ENCODE measurements around the gene POLD4. TPM values are rescaled to one million over a fixed set of nuclear protein-coding genes. Genes with fewer than 3 reads are reported as not detected.

Gene POLD4
- total RNA-seq, 2 experiments from 2014 or later = 52.7 to 53.7 TPM

DNA sequence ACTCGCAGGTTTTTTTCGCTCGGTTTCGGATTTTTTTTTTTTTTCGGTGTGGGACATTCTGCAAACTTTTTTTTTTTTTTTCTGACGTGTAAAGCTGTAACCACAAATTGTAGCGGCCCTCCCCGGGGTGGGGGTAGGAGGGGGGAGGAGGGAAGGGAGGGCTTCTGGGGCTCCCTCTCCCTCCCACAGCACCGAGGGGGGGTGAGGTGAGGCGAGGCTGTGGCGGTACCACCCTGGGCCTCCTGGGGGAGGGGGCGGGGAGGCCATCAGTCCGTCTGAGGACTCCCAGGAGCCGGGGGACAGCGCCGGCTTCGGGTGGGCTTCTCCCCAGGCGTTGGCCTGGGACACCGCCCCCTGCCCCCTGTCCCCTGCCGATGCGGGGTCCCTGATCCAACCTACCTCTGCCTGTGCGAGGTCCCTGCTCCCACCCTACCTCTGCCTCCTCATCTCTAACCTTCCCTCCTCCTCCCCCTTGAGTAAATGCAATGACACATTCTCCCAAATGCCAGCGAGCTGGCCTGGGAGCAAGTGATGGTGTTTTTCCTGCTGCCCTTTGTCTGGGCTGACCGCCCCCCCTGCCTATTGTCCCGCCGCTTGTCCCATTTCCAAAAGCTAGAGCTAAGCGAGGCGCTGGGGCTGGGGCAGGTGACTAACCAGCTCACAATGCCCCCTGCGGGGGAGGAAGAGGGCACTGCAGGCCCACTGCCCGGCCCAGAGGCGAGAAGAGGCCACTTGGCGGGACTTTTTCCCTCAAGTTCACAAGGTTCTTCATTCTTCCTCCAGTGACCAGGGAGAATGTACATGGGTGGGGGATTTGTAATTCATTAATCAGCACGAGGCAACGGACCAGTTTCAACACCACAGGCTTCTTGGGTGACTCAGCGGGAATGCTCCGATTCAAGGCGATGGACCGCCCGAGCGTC, 20.6 kb upstream of the POLD4 start:
- POLR2A ChIA-PET = no interaction called here
- peak; percentile 68 for DNase-seq
- H3K4me1 Mint-ChIP-seq = peaks cover 31% of the 10 kb centered on the region
- H3K4me3 Mint-ChIP-seq = peak overlapping the region; percentile 76
- peak overlapping the region; percentile 79 for H3K27ac Mint-ChIP-seq
- CTCF ChIA-PET = interaction anchor here (0.6 to 38.4 kb wide), 8 partner anchors 10 to 1735 kb away, joined by 3 to 841 read pairs (median 4); partner anchors contain the start of genes CLCF1, POLD4, PPP1CA and RAD9A
- no peaks in the 10 kb centered on the region for H3K36me3 Mint-ChIP-seq (ENCODE audit: low read depth)
- no peaks in the 10 kb centered on the region for H3K9me3 Mint-ChIP-seq
- H3K27me3 Mint-ChIP-seq = peaks cover 68% of the 10 kb centered on the region

DNA sequence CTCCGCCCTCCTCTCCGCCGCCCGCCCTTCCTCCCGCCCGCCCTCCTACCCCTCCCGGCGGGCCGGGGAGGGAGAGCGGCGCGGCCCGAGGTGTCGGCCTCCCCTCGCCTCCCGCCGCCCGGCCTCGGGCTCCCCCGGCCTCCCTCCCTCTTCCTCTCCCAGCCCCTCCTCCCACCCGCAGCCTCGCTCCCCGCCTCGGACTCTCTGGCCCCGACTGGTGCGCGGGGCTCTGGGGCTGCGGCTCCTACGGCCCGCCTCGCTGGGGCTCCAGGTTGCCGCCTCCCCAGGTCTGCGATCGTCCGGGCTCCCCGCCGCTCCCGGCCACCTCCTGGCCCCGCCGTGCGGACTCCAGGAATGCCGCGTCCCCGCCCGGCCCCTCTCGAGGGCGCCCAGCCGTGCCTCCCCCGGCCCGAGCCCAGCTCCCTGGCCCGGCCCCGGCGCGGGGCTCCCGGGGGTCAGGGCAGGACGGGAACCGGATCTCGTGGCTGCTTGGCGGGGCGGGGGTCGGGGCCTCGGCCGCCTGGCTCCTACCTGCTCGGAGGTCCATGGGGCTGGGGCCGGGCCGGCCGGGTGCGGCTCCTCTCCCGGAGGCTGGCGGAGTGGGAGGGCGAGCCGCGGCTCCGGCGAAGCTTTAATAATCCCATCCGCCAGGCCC, 19.8 kb upstream of the POLD4 start, which contains the start of gene CLCF1:
CLCF1 (minus strand) TSS at position 606 of the 655 bp plus-strand sequence; CDS start at position 547, 59 bp downstream.
- Mint-ChIP-seq H3K4me1 (peaks cover 38% of the 10 kb centered on the region), H3K27ac (peak within 1 kb of the TSS; percentile 79), H3K36me3 (ENCODE audit: low read depth) (no peaks in the 10 kb centered on the region), H3K4me3 (peak within 1 kb of the TSS; percentile 76), H3K27me3 (peaks cover 69% of the 10 kb centered on the region), H3K9me3 (no peaks in the 10 kb centered on the region)
- POLR2A ChIA-PET = no interaction called here
- CTCF ChIA-PET = interaction anchor here (0.6 to 38.4 kb wide), 8 partner anchors 10 to 1734 kb away, joined by 3 to 841 read pairs (median 4); partner anchors contain the start of genes CLCF1, POLD4, PPP1CA and RAD9A
- no peak for DNase-seq

DNA sequence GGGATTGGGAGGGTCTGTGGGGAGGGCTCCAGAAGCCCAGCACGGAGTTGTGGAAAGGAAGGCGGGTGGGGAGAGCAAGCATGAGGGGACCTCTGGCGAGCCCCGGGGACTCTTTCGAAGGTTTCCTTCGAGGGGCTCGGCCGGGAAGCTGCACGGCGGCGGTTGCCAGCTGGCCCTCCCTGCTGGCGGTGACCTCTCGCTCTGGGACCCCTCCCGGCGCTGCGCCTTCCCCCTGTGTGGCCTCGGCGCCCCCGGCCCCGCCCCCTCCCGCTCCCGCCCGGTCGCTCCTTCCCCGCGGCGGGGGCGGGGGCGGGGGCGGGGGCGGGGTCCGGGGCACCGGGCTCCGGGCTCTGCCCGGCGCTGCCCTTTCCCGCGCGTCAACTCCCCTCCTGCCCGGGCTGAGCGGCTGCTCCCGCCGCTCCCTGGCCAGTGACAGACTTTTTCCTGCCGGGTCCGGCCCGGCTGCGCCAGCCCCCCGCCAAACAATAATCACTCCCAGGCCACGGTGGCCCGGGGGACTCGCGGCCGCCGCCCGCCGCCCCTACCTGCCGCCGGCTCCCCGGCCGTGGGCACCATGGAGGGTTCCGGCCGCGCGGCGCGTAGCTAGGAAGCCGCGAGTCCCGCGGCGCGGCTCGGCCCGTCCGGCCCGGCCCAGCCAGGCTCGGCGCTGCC, 19.1 kb upstream of the POLD4 start:
- no peak overlapping the region for H3K27ac Mint-ChIP-seq
- DNase-seq = no peak
- POLR2A ChIA-PET = no interaction called here
- no peaks in the 10 kb centered on the region for H3K9me3 Mint-ChIP-seq
- no peaks in the 10 kb centered on the region for H3K36me3 Mint-ChIP-seq (ENCODE audit: low read depth)
- CTCF ChIA-PET = interaction anchor here (0.6 to 38.4 kb wide), 7 partner anchors 9 to 111 kb away, joined by 3 to 841 read pairs (median 6); partner anchors contain the start of genes CLCF1, POLD4, PPP1CA and RAD9A
- H3K4me1 Mint-ChIP-seq = peaks cover 39% of the 10 kb centered on the region
- H3K4me3 Mint-ChIP-seq = no peak overlapping the region
- H3K27me3 Mint-ChIP-seq = peaks cover 74% of the 10 kb centered on the region

DNA sequence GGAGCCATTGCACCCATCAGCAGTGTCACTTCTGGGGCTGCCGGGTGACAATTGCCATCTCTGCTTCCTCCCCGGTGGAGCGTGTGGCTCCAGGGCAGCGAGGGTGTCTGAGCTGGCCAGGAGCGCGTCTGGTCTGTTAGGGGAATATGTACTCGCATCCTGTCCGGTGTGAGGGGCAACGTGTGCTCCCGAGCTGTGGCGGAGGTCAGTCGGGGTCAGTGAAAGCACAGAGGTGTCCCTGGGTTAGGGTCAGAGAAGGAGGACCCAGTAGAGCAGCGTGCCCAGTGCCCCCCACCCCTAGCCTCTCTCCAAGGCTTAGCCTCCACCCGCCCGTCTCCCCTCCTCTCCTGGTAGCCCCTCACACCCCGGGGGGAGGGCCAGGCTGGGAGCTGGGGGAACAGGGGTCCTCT, 18.6 kb upstream of the POLD4 start:
- DNase-seq = no peak
- H3K27me3 Mint-ChIP-seq = peaks cover 70% of the 10 kb centered on the region
- no peaks in the 10 kb centered on the region for H3K9me3 Mint-ChIP-seq
- POLR2A ChIA-PET = no interaction called here
- peaks cover 39% of the 10 kb centered on the region for H3K4me1 Mint-ChIP-seq
- no peak overlapping the region for H3K27ac Mint-ChIP-seq
- CTCF ChIA-PET = interaction anchor here (1.6 to 38.4 kb wide), 4 partner anchors 8 to 110 kb away, joined by 3 to 841 read pairs (median 426); partner anchors contain the start of genes CLCF1, POLD4, PPP1CA and RAD9A
- no peaks in the 10 kb centered on the region for H3K36me3 Mint-ChIP-seq (ENCODE audit: low read depth)
- H3K4me3 Mint-ChIP-seq = peak overlapping the region; percentile 44

DNA sequence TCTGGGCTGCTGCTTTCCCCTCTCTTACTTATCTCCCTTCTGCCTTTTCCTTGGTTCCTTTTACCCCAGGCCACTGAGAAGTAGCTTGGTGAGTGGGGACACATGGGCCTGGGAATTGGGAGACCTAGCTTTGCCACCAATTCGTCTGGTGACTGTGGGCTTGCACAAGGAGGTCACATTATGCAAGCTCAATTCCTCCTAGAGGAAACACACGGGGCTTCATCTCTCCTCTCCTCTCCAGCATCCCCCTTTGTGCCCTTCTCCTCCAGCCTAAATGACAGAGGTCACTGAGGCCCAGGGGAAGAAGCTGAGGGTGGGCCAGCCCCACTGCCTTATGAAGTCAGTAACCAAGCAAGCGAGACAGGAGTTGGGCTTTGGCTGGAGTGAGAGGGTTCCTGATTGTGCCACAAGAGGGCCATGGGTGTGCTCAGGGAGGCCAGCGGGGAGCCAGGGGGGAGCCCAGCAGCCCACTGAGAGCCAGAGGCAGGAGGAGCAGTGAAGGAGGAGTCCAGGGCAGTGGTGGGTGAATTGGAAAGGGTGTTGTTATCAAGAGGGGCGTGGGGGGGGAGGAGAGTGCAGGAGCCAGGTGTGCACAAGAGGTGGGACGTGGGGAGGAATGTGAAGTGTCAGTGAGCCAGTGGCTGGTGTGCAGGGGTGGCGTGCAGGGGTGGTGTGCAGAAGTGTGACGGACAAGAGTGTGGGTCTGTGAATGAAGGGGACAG, 18.0 kb upstream of the POLD4 start:
- peak; percentile 24 for DNase-seq
- ChIA-PET POLR2A (interaction anchor here (1.0 kb wide), 1 partner anchor 25 kb away, joined by 3 read pairs; no protein-coding TSS in a partner anchor), CTCF (interaction anchor here (1.6 to 38.4 kb wide), 4 partner anchors 8 to 110 kb away, joined by 3 to 841 read pairs (median 426); partner anchors contain the start of genes CLCF1, POLD4, PPP1CA and RAD9A)
- no peak overlapping the region for H3K27ac Mint-ChIP-seq
- peaks cover 65% of the 10 kb centered on the region for H3K27me3 Mint-ChIP-seq
- H3K4me1 Mint-ChIP-seq = peaks cover 39% of the 10 kb centered on the region
- peak overlapping the region; percentile 45 for H3K4me3 Mint-ChIP-seq
- no peaks in the 10 kb centered on the region for H3K9me3 Mint-ChIP-seq
- no peaks in the 10 kb centered on the region for H3K36me3 Mint-ChIP-seq (ENCODE audit: low read depth)

DNA sequence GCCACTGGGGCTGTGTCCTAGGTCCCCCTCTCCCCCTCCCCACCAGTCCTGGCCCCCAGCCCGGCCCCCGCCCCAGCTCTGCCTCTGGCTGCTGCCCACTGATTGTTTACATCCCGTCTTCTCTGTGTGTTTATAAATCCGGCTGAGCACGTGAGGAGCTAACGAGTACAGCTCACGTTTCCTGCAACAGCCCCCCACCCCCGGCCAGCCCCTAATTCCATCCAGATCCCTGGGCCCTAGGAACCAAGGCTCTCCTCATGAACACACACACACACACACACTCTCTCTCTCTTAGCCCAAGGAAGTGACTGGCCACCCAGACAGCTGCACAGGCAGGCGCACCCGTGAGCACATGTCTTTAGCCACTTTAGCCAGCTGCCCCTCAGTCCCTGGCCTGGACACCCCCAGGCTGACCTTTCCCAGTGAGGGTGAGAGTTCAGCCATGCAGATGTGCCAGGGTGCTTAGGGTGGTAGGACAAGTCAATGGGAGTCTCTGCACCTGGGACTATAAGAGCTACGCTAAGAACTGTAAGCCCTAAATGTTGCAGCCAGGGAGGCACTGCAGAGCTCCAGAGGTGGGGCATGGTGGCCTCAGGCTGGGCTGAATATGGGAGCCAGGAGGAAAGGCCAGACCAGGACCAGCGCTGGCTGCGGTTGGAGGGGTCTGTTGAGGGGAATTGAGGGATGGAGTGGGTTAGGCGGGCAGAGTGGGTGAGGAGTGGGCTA, 17.2 kb upstream of the POLD4 start:
- Mint-ChIP-seq H3K27ac (no peak overlapping the region), H3K4me1 (peaks cover 42% of the 10 kb centered on the region), H3K36me3 (ENCODE audit: low read depth) (no peaks in the 10 kb centered on the region), H3K9me3 (no peaks in the 10 kb centered on the region), H3K4me3 (no peak overlapping the region), H3K27me3 (peaks cover 66% of the 10 kb centered on the region)
- ChIA-PET CTCF (interaction anchor here (1.6 to 38.4 kb wide), 4 partner anchors 7 to 109 kb away, joined by 3 to 841 read pairs (median 426); partner anchors contain the start of genes CLCF1, POLD4, PPP1CA and RAD9A), POLR2A (interaction anchor here (1.0 kb wide), 1 partner anchor 25 kb away, joined by 3 read pairs; no protein-coding TSS in a partner anchor)
- no peak for DNase-seq

DNA sequence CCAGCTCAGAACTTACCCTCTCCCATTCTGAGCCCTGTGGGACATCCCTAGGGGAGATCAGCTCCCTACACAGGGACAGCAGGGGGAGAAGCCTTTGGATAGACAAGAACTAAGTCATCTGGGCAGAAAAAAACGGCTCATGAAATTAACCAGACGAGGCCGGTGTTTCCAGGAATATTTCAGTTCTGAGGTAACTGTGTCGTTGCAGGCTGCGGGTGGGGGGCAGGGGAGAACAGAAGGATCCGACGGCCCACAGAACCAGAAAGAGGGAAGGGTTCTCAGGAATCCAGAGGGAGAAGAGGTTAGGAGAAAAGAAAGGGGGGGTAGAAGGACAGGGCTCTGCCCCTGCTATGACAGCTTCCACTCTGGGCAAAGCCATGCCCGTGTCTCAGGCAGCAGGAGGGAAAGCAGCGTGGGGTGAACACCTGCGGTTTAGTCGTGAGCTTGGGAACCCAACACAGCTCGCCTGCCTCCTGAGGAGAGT, 16.5 kb upstream of the POLD4 start:
- Mint-ChIP-seq H3K4me3 (no peak overlapping the region), H3K9me3 (no peaks in the 10 kb centered on the region), H3K4me1 (peaks cover 44% of the 10 kb centered on the region), H3K27ac (no peak overlapping the region), H3K27me3 (peaks cover 65% of the 10 kb centered on the region), H3K36me3 (ENCODE audit: low read depth) (no peaks in the 10 kb centered on the region)
- POLR2A ChIA-PET = no interaction called here
- CTCF ChIA-PET = interaction anchor here (1.3 to 38.4 kb wide), 4 partner anchors 6 to 52 kb away, joined by 6 to 841 read pairs (median 426); partner anchors contain the start of genes CLCF1, POLD4, PPP1CA and RAD9A
- DNase-seq = no peak

DNA sequence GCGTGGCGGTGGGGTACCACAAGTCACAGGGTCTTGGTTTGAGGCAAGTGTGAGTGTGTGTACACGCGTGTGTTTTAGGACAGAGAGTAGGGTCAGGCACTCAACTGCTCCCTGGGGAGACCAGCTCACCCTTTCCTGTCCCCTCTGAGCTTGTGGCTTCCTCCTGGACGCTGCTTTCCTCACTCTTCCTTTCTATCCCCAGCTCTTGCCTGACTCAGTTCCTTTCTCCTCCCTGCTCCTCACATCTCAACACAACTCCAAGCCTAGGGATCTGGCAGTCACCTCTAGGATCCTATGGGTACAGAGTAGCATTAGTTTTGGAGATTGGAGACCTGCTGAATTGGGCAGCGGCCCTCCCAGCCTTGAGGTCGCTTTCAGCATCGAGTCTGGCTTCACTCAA, 15.9 kb upstream of the POLD4 start:
- DNase-seq = no peak
- POLR2A ChIA-PET = no interaction called here
- H3K9me3 Mint-ChIP-seq = no peaks in the 10 kb centered on the region
- peaks cover 44% of the 10 kb centered on the region for H3K4me1 Mint-ChIP-seq
- H3K36me3 Mint-ChIP-seq (ENCODE audit: low read depth) = no peaks in the 10 kb centered on the region
- H3K27ac Mint-ChIP-seq = no peak overlapping the region
- no peak overlapping the region for H3K4me3 Mint-ChIP-seq
- peaks cover 59% of the 10 kb centered on the region for H3K27me3 Mint-ChIP-seq
- CTCF ChIA-PET = interaction anchor here (0.8 to 38.4 kb wide), 4 partner anchors 6 to 87 kb away, joined by 3 to 841 read pairs (median 424); partner anchors contain the start of genes CLCF1, POLD4, PPP1CA and RAD9A

DNA sequence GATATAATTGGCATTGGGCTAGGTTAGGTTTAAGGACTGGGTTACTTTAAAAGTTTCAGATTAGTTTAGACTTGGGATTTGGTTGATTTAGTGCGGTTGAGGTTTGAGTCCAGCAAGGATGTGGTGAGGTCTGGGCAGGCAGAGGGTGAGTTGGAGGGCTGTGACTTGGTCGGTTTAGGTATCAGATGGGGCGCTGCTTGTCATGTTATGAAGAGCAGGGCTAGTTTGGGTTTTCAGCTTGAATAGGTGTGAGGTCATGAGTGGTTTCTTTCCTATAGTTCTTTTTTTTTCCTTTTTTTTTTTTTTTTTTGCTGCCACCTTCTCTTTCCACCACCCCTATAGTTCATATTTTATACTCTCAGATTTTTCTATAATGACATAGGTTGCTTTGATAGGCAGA, 15.3 kb upstream of the POLD4 start:
- peaks cover 45% of the 10 kb centered on the region for H3K4me1 Mint-ChIP-seq
- POLR2A ChIA-PET = no interaction called here
- peak overlapping the region; percentile 0 for H3K27ac Mint-ChIP-seq

DNA sequence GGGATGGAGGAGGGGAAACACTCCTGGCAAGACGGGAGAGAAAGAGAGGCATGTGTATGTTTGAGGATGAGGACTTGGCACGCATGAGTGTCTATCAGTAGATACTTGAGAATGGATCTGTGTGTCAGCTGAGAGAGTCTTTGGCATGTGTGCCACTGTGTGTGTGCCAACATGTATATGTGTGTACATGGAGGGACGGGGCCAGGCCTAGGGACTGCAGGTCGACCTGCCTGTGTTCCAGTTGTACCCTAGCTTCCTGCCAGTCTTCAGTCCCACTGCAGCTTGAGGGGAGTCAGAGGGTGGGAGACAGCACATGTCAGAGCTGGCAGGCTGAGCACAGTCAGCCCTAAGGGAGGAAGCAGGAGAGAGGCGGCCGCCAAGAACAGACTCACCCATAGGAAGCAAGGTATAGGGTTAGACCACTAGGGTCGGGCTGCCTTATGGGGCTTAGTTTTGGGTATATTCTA, 14.4 kb upstream of the POLD4 start:
- ChIA-PET POLR2A (no interaction called here), CTCF (interaction anchor here (0.9 to 38.4 kb wide), 3 partner anchors 4 to 22 kb away, joined by 3 to 841 read pairs (median 841); partner anchors contain the start of genes CLCF1, POLD4, PPP1CA and RAD9A)
- H3K9me3 Mint-ChIP-seq = no peaks in the 10 kb centered on the region
- H3K4me1 Mint-ChIP-seq = peaks cover 46% of the 10 kb centered on the region
- H3K27ac Mint-ChIP-seq = no peak overlapping the region
- no peaks in the 10 kb centered on the region for H3K36me3 Mint-ChIP-seq (ENCODE audit: low read depth)
- no peak for DNase-seq
- H3K27me3 Mint-ChIP-seq = peaks cover 55% of the 10 kb centered on the region
- no peak overlapping the region for H3K4me3 Mint-ChIP-seq

More for the DNA sequence above, 15.3 kb upstream of the POLD4 start:
- H3K27me3 Mint-ChIP-seq = peaks cover 54% of the 10 kb centered on the region
- H3K9me3 Mint-ChIP-seq = no peaks in the 10 kb centered on the region
- H3K4me3 Mint-ChIP-seq = no peak overlapping the region
- CTCF ChIA-PET = interaction anchor here (0.8 to 38.4 kb wide), 4 partner anchors 5 to 88 kb away, joined by 3 to 841 read pairs (median 424); partner anchors contain the start of genes CLCF1, POLD4, PPP1CA and RAD9A
- no peak for DNase-seq
- no peaks in the 10 kb centered on the region for H3K36me3 Mint-ChIP-seq (ENCODE audit: low read depth)
